ENCODE results near the gene AKAP3.

DNA sequence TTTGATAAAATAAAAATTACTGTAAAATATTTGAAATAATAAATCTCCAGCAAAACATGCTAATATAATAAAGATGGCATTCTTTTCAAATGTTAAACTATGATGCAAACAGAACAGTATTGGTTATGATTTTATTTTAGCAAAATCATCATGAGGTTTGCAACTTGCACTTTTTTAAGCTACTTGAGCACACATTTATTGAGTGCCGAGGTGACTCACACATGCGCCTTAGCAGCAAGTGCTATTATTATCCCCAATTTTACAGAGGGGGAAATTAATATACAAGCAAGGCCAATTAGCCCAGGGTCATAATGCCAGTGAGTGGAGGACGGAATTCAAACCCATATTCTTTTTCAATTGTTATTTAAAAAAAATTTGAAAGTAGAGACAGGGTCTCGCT, 79.6 kb downstream of the AKAP3 start:
- no peak for TF ChIP-seq RAD21 (IDR thresholded peaks at IDR 0.05)
- TF ChIP-seq ZBTB33 (IDR thresholded peaks at IDR 0.05): no peak
- TF ChIP-seq CTCF (IDR thresholded peaks at IDR 0.05; ENCODE audit: low read depth, low read length, missing input control): no peak
- TF ChIP-seq TAF1 (conservative IDR thresholded peaks at IDR 0.05): no peak
- no peak for TF ChIP-seq RXRA (IDR thresholded peaks at IDR 0.05)
- TF ChIP-seq EGR1 (IDR thresholded peaks at IDR 0.05; ENCODE audit: low read depth in 2 of 2): no peak

All from liver (tissue), 3 donors.